ENCODE results near the gene IRF7. TPM values are rescaled to one million over a fixed set of nuclear protein-coding genes. Genes with fewer than 3 reads are reported as not detected.
A peak's percentile ranks its signal among the peaks of the same experiment; 100 is the strongest.
"Not testable (repeated sequence)": the region's sequence is repeated elsewhere in the genome, so short reads cannot be mapped to it uniquely, and the experiment has no call there.

IRF7 gene
- total RNA-seq, 1 donor from 2014 or later, result 75.4 TPM

GRCh38 chr11:656866-657265 is 41.1 kb upstream of the IRF7 start:
- no peak overlapping the region for H3K4me3 Mint-ChIP-seq (ENCODE audit: unreplicated experiment)
- no peak overlapping the region for H3K27ac ChIP-seq (ENCODE audit: low read depth, low read length)
- H3K36me3 Mint-ChIP-seq (ENCODE audit: low read depth, unreplicated experiment), result peaks cover 16% of the 10 kb centered on the region
- no peak overlapping the region for H3K4me3 ChIP-seq (ENCODE audit: insufficient read depth, low read depth, low read length)
- H3K27ac Mint-ChIP-seq (ENCODE audit: unreplicated experiment), result no peak overlapping the region
- H3K4me1 ChIP-seq (ENCODE audit: insufficient read depth, low read length), result no peaks in the 10 kb centered on the region
- H3K27me3 ChIP-seq (ENCODE audit: insufficient read depth, low read length), result no peaks in the 10 kb centered on the region
- no peak for FAIRE-seq
- no peak overlapping the region for H3K4me2 ChIP-seq (ENCODE audit: low read length)
- no peaks in the 10 kb centered on the region for H3K36me3 ChIP-seq (ENCODE audit: insufficient read depth, low read length)
- peaks cover 12% of the 10 kb centered on the region for H4K20me1 ChIP-seq (ENCODE audit: insufficient read depth, low read length)
- no peak overlapping the region for H2AFZ ChIP-seq (ENCODE audit: low read depth, low read length)
- TF ChIP-seq CTCF (IDR thresholded peaks at IDR 0.05; ENCODE audit: insufficient read depth, low read depth, low read length), result no peak
- no peak for TF ChIP-seq EZH2 (IDR thresholded peaks at IDR 0.05; ENCODE audit: insufficient read depth, low read length)
- no peaks in the 10 kb centered on the region for H3K9me3 Mint-ChIP-seq (ENCODE audit: unreplicated experiment)
- H3K79me2 ChIP-seq (ENCODE audit: insufficient read depth, low read length), result no peaks in the 10 kb centered on the region
- no peaks in the 10 kb centered on the region for H3K27me3 Mint-ChIP-seq (ENCODE audit: low read depth, unreplicated experiment)
- no peak for DNase-seq (ENCODE audit: low read depth)
- H3K9ac ChIP-seq (ENCODE audit: low read length), result no peak overlapping the region
- H3K4me1 Mint-ChIP-seq (ENCODE audit: low read depth, unreplicated experiment), result no peaks in the 10 kb centered on the region
- no peaks in the 10 kb centered on the region for H3K9me3 ChIP-seq (ENCODE audit: insufficient read depth, low read depth, low read length)

GRCh38 chr11:656426-656825 is 40.7 kb upstream of the IRF7 start:
- Mint-ChIP-seq H3K9me3 (ENCODE audit: unreplicated experiment) (no peaks in the 10 kb centered on the region), H3K27ac (ENCODE audit: unreplicated experiment) (no peak overlapping the region), H3K4me3 (ENCODE audit: unreplicated experiment) (no peak overlapping the region), H3K4me1 (ENCODE audit: low read depth, unreplicated experiment) (no peaks in the 10 kb centered on the region), H3K27me3 (ENCODE audit: low read depth, unreplicated experiment) (no peaks in the 10 kb centered on the region), H3K36me3 (ENCODE audit: low read depth, unreplicated experiment) (peaks cover 16% of the 10 kb centered on the region)
- Histone ChIP-seq H3K9me3 (ENCODE audit: insufficient read depth, low read depth, low read length) (no peaks in the 10 kb centered on the region), H3K9ac (ENCODE audit: low read length) (no peak overlapping the region), H3K4me2 (ENCODE audit: low read length) (no peak overlapping the region), H3K27ac (ENCODE audit: low read depth, low read length) (no peak overlapping the region), H3K4me1 (ENCODE audit: insufficient read depth, low read length) (no peaks in the 10 kb centered on the region), H4K20me1 (ENCODE audit: insufficient read depth, low read length) (peaks cover 8% of the 10 kb centered on the region), H3K27me3 (ENCODE audit: insufficient read depth, low read length) (no peaks in the 10 kb centered on the region), H3K36me3 (ENCODE audit: insufficient read depth, low read length) (no peaks in the 10 kb centered on the region), H3K79me2 (ENCODE audit: insufficient read depth, low read length) (no peaks in the 10 kb centered on the region), H2AFZ (ENCODE audit: low read depth, low read length) (no peak overlapping the region), H3K4me3 (ENCODE audit: insufficient read depth, low read depth, low read length) (no peak overlapping the region)
- no peak for DNase-seq (ENCODE audit: low read depth)
- FAIRE-seq, result no peak
- TF ChIP-seq EZH2 (IDR thresholded peaks at IDR 0.05; ENCODE audit: insufficient read depth, low read length) (no peak), CTCF (IDR thresholded peaks at IDR 0.05; ENCODE audit: insufficient read depth, low read depth, low read length) (no peak)

DNA sequence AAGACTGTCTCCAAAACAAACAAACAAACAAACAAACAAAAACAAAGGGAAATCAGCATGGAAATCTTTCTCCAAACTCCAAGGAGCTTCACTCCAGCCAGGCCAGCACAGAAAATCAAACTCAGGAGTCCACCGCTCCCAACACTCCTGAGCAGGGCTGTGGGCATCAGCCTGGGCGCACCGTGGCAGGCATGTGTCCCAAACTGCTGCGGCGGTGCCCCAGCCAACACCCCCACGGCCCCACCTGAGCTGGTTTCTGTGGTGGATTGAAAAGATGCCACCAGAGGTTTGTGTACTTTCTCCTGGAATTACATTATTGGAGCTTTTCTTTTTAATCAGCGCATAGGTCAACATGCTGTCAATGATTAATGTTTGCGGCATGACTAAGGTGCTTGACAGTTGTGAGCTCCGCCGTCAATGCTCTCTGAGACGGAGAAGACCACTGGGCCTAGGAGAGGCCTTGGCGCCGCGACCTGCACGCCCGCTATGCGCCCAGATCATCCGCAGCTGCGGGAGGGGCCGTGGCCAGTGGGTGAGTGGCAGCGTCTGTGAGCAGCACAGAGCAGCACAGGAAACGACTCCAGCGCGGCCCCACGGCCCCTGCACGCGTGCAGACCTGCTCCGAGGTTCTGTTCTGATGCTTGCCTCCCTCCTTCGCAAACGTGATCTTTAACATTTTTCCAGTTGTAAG is 39.4 kb upstream of the IRF7 start:
- Mint-ChIP-seq H3K4me3 (ENCODE audit: unreplicated experiment) (no peak overlapping the region), H3K9me3 (ENCODE audit: unreplicated experiment) (no peaks in the 10 kb centered on the region), H3K27ac (ENCODE audit: unreplicated experiment) (no peak overlapping the region), H3K4me1 (ENCODE audit: low read depth, unreplicated experiment) (no peaks in the 10 kb centered on the region), H3K27me3 (ENCODE audit: low read depth, unreplicated experiment) (no peaks in the 10 kb centered on the region), H3K36me3 (ENCODE audit: low read depth, unreplicated experiment) (peaks cover 16% of the 10 kb centered on the region)
- Histone ChIP-seq H3K4me2 (ENCODE audit: low read length) (no peak overlapping the region), H3K27ac (ENCODE audit: low read depth, low read length) (no peak overlapping the region), H3K9ac (ENCODE audit: low read length) (no peak overlapping the region), H3K79me2 (ENCODE audit: insufficient read depth, low read length) (no peaks in the 10 kb centered on the region), H3K36me3 (ENCODE audit: insufficient read depth, low read length) (no peaks in the 10 kb centered on the region), H3K27me3 (ENCODE audit: insufficient read depth, low read length) (no peaks in the 10 kb centered on the region), H2AFZ (ENCODE audit: low read depth, low read length) (no peak overlapping the region), H3K4me1 (ENCODE audit: insufficient read depth, low read length) (no peaks in the 10 kb centered on the region), H3K4me3 (ENCODE audit: insufficient read depth, low read depth, low read length) (no peak overlapping the region), H4K20me1 (ENCODE audit: insufficient read depth, low read length) (no peaks in the 10 kb centered on the region), H3K9me3 (ENCODE audit: insufficient read depth, low read depth, low read length) (no peaks in the 10 kb centered on the region)
- no peak for TF ChIP-seq EZH2 (IDR thresholded peaks at IDR 0.05; ENCODE audit: insufficient read depth, low read length)
- TF ChIP-seq CTCF (IDR thresholded peaks at IDR 0.05; ENCODE audit: insufficient read depth, low read depth, low read length), result no peak
- FAIRE-seq (peak; percentile 55), DNase-seq (ENCODE audit: low read depth) (no peak)

DNA sequence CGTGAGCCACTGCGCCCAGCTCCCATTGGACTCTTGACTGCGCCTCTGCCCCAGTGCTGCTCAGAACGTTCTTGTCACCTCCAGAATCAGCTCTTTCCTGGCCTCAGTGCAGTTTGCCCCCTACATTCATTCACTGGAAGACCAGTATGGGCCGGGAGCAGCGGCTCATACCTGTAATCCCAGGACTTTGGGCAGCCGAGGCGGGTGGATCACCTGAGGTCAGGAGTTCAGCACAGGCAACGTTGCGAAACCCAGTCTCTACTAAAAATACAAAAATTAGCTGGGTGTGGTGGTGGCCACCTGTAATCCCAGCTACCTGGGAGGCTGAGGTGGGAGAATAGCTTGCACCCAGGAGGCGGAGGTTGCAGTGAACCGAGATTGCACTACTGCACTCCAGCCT is 38.7 kb upstream of the IRF7 start:
- H3K4me3 ChIP-seq (ENCODE audit: insufficient read depth, low read depth, low read length); H3K9ac ChIP-seq (ENCODE audit: low read length); H3K27ac Mint-ChIP-seq (ENCODE audit: unreplicated experiment); FAIRE-seq; DNase-seq (ENCODE audit: low read depth); H3K4me1 ChIP-seq (ENCODE audit: insufficient read depth, low read length); H3K4me3 Mint-ChIP-seq (ENCODE audit: unreplicated experiment); H3K36me3 ChIP-seq (ENCODE audit: insufficient read depth, low read length); H3K4me1 Mint-ChIP-seq (ENCODE audit: low read depth, unreplicated experiment); H3K4me2 ChIP-seq (ENCODE audit: low read length); H2AFZ ChIP-seq (ENCODE audit: low read depth, low read length); H4K20me1 ChIP-seq (ENCODE audit: insufficient read depth, low read length); H3K9me3 ChIP-seq (ENCODE audit: insufficient read depth, low read depth, low read length); H3K27me3 ChIP-seq (ENCODE audit: insufficient read depth, low read length); H3K79me2 ChIP-seq (ENCODE audit: insufficient read depth, low read length); H3K27ac ChIP-seq (ENCODE audit: low read depth, low read length); H3K27me3 Mint-ChIP-seq (ENCODE audit: low read depth, unreplicated experiment); H3K9me3 Mint-ChIP-seq (ENCODE audit: unreplicated experiment): not testable (repeated sequence)
- H3K36me3 Mint-ChIP-seq (ENCODE audit: low read depth, unreplicated experiment), result peaks cover 16% of the 10 kb centered on the region

Data from astrocyte (in vitro differentiated cells and primary cell).